H1 (cell line): ENCODE results near the gene ESR1. TPM values are rescaled to one million over a fixed set of nuclear protein-coding genes. Genes with fewer than 3 reads are reported as not detected.

Experiments used
- CTCF ChIA-PET: fragments of 300-600 bp; sonication (Branson Sonifier 250); formaldehyde crosslinking; loops from one replicate; lab custom pipeline; 2021; ENCODE audit not compliant: partially characterized antibody; lab: Charles Lee
- POLR2A ChIA-PET: fragments of 300-600 bp; sonication (Branson Sonifier 250); formaldehyde crosslinking; loops from one replicate; lab custom pipeline; 2021; ENCODE audit warnings: inconsistent platforms; ENCODE audit not compliant: partially characterized antibody; lab: Charles Lee
- DNase-seq, 2 experiments: peaks; one replicate each; pipeline versions ENCODE4 v3.0.0 to v3.0.0-alpha.2; 2010 to 2022; ENCODE audit warnings: low spot score in 2 of 2, low read depth in 1 of 2, mixed read lengths in 1 of 2
- FAIRE-seq: peaks from 2 replicates; lab custom pipeline; 2011; peaks lifted over from hg19 to GRCh38; lab: Jason Lieb, UNC
- H2AFZ ChIP-seq: 2 replicates; pipeline ENCODE4 v1.8.1; 2012; ENCODE audit warnings: low read length, inconsistent platforms
- H2AK5ac ChIP-seq: 2 replicates; pipeline ENCODE4 v1.6.1; 2013; ENCODE audit warnings: low read depth, low read length
- H2BK120ac ChIP-seq: replicated peaks from 2 replicates; pipeline ENCODE3; 2013; ENCODE audit warnings: low read depth, low read length, inconsistent platforms
- H2BK12ac ChIP-seq: 2 replicates; pipeline ENCODE4 v1.6.1; 2013; ENCODE audit warnings: low read depth, low read length
- H2BK15ac ChIP-seq: 2 replicates; pipeline ENCODE4 v1.6.1; 2013; ENCODE audit warnings: low read length
- H2BK20ac ChIP-seq: 2 replicates; pipeline ENCODE4 v1.6.1; 2013; ENCODE audit warnings: low read length
- H2BK5ac ChIP-seq: 2 replicates; pipeline ENCODE4 v1.6.1; 2013; ENCODE audit warnings: low read depth, low read length
- H3K14ac ChIP-seq: 2 replicates; pipeline ENCODE4 v1.6.1; 2013; ENCODE audit warnings: inconsistent platforms; ENCODE audit not compliant: insufficient read length
- H3K18ac ChIP-seq: 2 replicates; pipeline ENCODE4 v1.6.1; 2013; ENCODE audit warnings: low read length; ENCODE audit errors: extremely low read depth
- H3K23ac ChIP-seq: 2 replicates; pipeline ENCODE4 v1.6.1; 2013; ENCODE audit warnings: inconsistent platforms; ENCODE audit not compliant: insufficient read length
- H3K23me2 ChIP-seq: 2 replicates; pipeline ENCODE4 v1.6.1; 2013; ENCODE audit warnings: low read depth, low read length
- H3K27ac ChIP-seq: 2 replicates; pipeline ENCODE4 v1.6.1; 2011; ENCODE audit warnings: low read depth, low read length, inconsistent platforms
- H3K27me3 ChIP-seq, 4 experiments: replicated peaks in 1 of 4; 1 replicate in 1 of 4; 2 replicates in 3 of 4; pipeline versions ENCODE4 v1.6.1 to v1.8.1; 2011 to 2013; ENCODE audit warnings: low read length in 3 of 4, mild to moderate bottlenecking in 3 of 4, inconsistent platforms in 2 of 4, mixed read lengths in 2 of 4, moderate library complexity in 1 of 4; ENCODE audit not compliant: control insufficient read depth in 3 of 4, insufficient read depth in 3 of 4; ENCODE audit errors: extremely low read depth in 1 of 4
- H3K36me3 ChIP-seq, 4 experiments: 2 replicates each; pipeline versions ENCODE4 v1.6.1 to v1.8.1; 2011 to 2013; ENCODE audit warnings: mild to moderate bottlenecking in 4 of 4, low read length in 3 of 4, moderate library complexity in 2 of 4, control low read depth in 1 of 4, inconsistent platforms in 1 of 4; ENCODE audit not compliant: insufficient read depth in 4 of 4, control insufficient read depth in 2 of 4
- H3K4ac ChIP-seq: replicated peaks from 2 replicates; pipeline ENCODE3; 2013; ENCODE audit warnings: low read length, low read depth, mixed read lengths, inconsistent platforms; ENCODE audit not compliant: insufficient read length
- H3K4me1 ChIP-seq, 4 experiments: replicated peaks in 1 of 4; 1 replicate in 1 of 4; 2 replicates in 3 of 4; pipeline versions ENCODE4 v1.6.1 to v1.8.1; 2011 to 2013; ENCODE audit warnings: low read length in 3 of 4, inconsistent platforms in 2 of 4, mixed read lengths in 1 of 4; ENCODE audit not compliant: insufficient read depth in 4 of 4, control insufficient read depth in 3 of 4
- H3K4me2 ChIP-seq, 2 experiments: 2 replicates each; pipeline versions ENCODE4 v1.6.1 to v1.8.1; 2011 to 2013; ENCODE audit warnings: low read depth in 2 of 2, low read length in 2 of 2, control low read depth in 1 of 2, inconsistent platforms in 1 of 2, mild to moderate bottlenecking in 1 of 2; ENCODE audit not compliant: insufficient read depth in 1 of 2
- H3K4me3 ChIP-seq, 4 experiments: fragments of 200-600, 300-600 bp in 1 of 4; sonication (generic), shearing (Covaris generic), sonication (Bioruptor Twin) in 1 of 4; 2 replicates each; pipeline versions ENCODE4 v1.5.1 to v1.8.1; 2011 to 2016; ENCODE audit warnings: low read length in 4 of 4, low read depth in 3 of 4, control low read depth in 2 of 4, inconsistent platforms in 2 of 4, mild to moderate bottlenecking in 2 of 4, mixed read lengths in 1 of 4, moderate library complexity in 1 of 4; ENCODE audit not compliant: insufficient read depth in 2 of 4; ENCODE audit errors: extremely low read depth in 1 of 4
- H3K56ac ChIP-seq: replicated peaks from 2 replicates; pipeline ENCODE3; 2013; ENCODE audit warnings: low read depth, mild to moderate bottlenecking, mixed read lengths, low read length, inconsistent platforms; ENCODE audit not compliant: insufficient read length
- H3K79me1 ChIP-seq: 2 replicates; pipeline ENCODE4 v1.6.1; 2013; ENCODE audit warnings: low read depth, low read length, control low read depth
- H3K79me2 ChIP-seq, 2 experiments: 2 replicates each; pipeline versions ENCODE4 v1.6.1 to v1.8.1; 2012 to 2013; ENCODE audit warnings: low read length in 2 of 2, mild to moderate bottlenecking in 2 of 2, inconsistent platforms in 1 of 2; ENCODE audit not compliant: insufficient read depth in 2 of 2, control insufficient read depth in 1 of 2
- H3K9ac ChIP-seq, 4 experiments: replicated peaks in 1 of 4; 1 replicate in 1 of 4; 2 replicates in 3 of 4; pipeline versions ENCODE4 v1.6.1 to v1.8.1; 2011 to 2013; ENCODE audit warnings: low read depth in 3 of 4, low read length in 3 of 4, control low read depth in 2 of 4, mild to moderate bottlenecking in 2 of 4, moderate library complexity in 2 of 4, inconsistent platforms in 1 of 4; ENCODE audit errors: extremely low read depth in 1 of 4
- H3K9me3 ChIP-seq, 2 experiments: 2 replicates each; pipeline versions ENCODE4 v1.6.1 to v1.8.1; 2012 to 2013; ENCODE audit warnings: mild to moderate bottlenecking in 2 of 2, moderate library complexity in 2 of 2, control low read depth in 1 of 2, inconsistent platforms in 1 of 2, low read depth in 1 of 2, low read length in 1 of 2, mixed read lengths in 1 of 2; ENCODE audit not compliant: insufficient read depth in 2 of 2
- H4K20me1 ChIP-seq, 2 experiments: replicated peaks in 1 of 2; 2 replicates each; pipeline versions ENCODE3 to v1.8.1; 2011 to 2013; ENCODE audit warnings: inconsistent platforms in 2 of 2, low read length in 2 of 2, mild to moderate bottlenecking in 1 of 2; ENCODE audit not compliant: insufficient read depth in 2 of 2, control insufficient read depth in 1 of 2
- H4K5ac ChIP-seq: 2 replicates; pipeline ENCODE4 v1.6.1; 2013; ENCODE audit warnings: low read length, low read depth, mixed read lengths, inconsistent platforms; ENCODE audit not compliant: insufficient read length
- H4K8ac ChIP-seq: 2 replicates; pipeline ENCODE4 v1.8.0; 2013; ENCODE audit warnings: mild to moderate bottlenecking, moderate library complexity, low read length, inconsistent platforms; ENCODE audit not compliant: insufficient read depth; ENCODE audit errors: extremely low read depth
- H4K91ac ChIP-seq: replicated peaks from 2 replicates; pipeline ENCODE3; 2013; ENCODE audit warnings: low read length, mixed read lengths, inconsistent platforms; ENCODE audit not compliant: insufficient read length
- NANOG ChIP-seq: IDR thresholded peaks from 2 replicates; pipeline ENCODE4 v1.6.1; 2011; ENCODE audit warnings: low read length, low read depth, mild to moderate bottlenecking, inconsistent platforms; ENCODE audit not compliant: insufficient read depth, poor library complexity, severe bottlenecking
- POLR2A ChIP-seq, 2 experiments: IDR thresholded peaks; 1 replicate in 1 of 2; 2 replicates in 1 of 2; pipeline ENCODE4 v1.6.1; 2011; ENCODE audit warnings: low read depth in 2 of 2, low read length in 2 of 2, mild to moderate bottlenecking in 2 of 2; ENCODE audit errors: control extremely low read depth in 1 of 2
- WGBS, 2 experiments: shearing (Covaris generic) in 1 of 2; methylation state at CpG; one replicate each; pipeline versions ENCODE4 v1.1.6 to v1.1.7; 2013 to 2015; ENCODE audit warnings: low lambda C conversion rate in 2 of 2, mixed read lengths in 2 of 2, inconsistent platforms in 1 of 2, low coverage in 1 of 2, missing lambda C conversion rate in 1 of 2; ENCODE audit not compliant: insufficient replicate concordance in 2 of 2, insufficient coverage in 1 of 2, insufficient read length in 1 of 2; ENCODE audit errors: extremely low coverage in 1 of 2, missing lambda C conversion rate in 1 of 2; 5-methylcytosine and 5-hydroxymethylcytosine counted together
- polyA plus RNA-seq, 7 experiments: library from polyadenylated mRNA; depleted of rRNA in 3 of 7; stranded (reverse) in 5 of 7; unstranded in 2 of 7; fragments of >200 nt in 5 of 7; fragments of 200-250 nt in 2 of 7; gene quantifications; 1 replicate in 5 of 7; 2 replicates in 1 of 7; 4 replicates in 1 of 7; pipeline versions ENCODE4 v1.2.1 to v1.2.3, GENCODE V29; 2011 to 2013; ENCODE audit warnings: missing spikeins in 2 of 7, mixed read lengths in 2 of 7
- total RNA-seq: library from RNA; stranded (reverse); fragmentation: NEBNext Ultra II Directional; extraction: Animal tissue kit (Norgen Biotek cat#: 25700); gene quantifications from 2 replicates; pipeline ENCODE4 v1.2.1, GENCODE V29; 2021

ESR1 gene
- total and polyA plus RNA-seq, 2 of the 8 experiments (the other 6 are each of a cell fraction or from before 2014, with no cell fraction given): 0.03 to 0.17 TPM

DNA sequence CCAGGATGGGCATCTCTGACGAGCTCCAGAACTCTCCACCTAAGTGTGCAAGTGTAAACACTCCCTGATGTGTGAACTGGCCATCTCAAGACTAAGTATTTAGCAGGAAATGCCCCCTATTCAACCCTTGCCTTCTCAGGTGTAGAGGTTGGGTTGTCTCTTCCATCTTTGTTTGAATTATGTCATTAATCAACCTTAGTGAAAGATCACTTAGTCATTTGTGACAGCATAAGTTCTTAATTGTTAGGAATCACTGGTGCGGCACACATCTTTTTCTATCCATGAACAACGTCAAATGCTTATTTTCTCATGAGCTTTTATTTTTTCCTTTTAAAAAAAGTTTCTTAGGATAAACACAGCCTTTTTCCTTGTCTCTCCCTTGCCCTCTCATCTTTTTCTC is 151.6 kb downstream of the ESR1 start:
- H2AK5ac ChIP-seq: no peak overlapping the region
- H3K4me1 ChIP-seq: no peaks in the 10 kb centered on the region
- H3K27me3 ChIP-seq: no peaks in the 10 kb centered on the region
- H2BK15ac ChIP-seq: no peak overlapping the region
- ChIA-PET POLR2A (no interaction called here), CTCF (interaction anchor here (0.6 kb wide), 1 partner anchor 15 kb away, joined by 3 read pairs; no protein-coding TSS in a partner anchor)
- H3K14ac ChIP-seq: no peak overlapping the region
- no peak overlapping the region for H4K91ac ChIP-seq
- H2BK20ac ChIP-seq: no peak overlapping the region
- H2BK120ac ChIP-seq: no peak overlapping the region
- H3K4me2 ChIP-seq: no peak overlapping the region
- 98% methylated on average over 3 of the region's 3 CpGs; no CpG with 5 or more reads in 1 of the 2 experiments for WGBS, 2 experiments
- no peak overlapping the region for H3K18ac ChIP-seq
- no peak overlapping the region for H3K27ac ChIP-seq
- H4K5ac ChIP-seq: no peak overlapping the region
- H3K23me2 ChIP-seq: peaks cover 4% of the 10 kb centered on the region; the same call in 1 of the 2 replicates
- H3K36me3 ChIP-seq: no peaks in the 10 kb centered on the region
- H3K9ac ChIP-seq: no peak overlapping the region
- H2AFZ ChIP-seq: no peak overlapping the region
- no peak overlapping the region for H3K23ac ChIP-seq
- no peak overlapping the region for H2BK12ac ChIP-seq
- no peak for DNase-seq
- H3K56ac ChIP-seq: no peak overlapping the region
- no peaks in the 10 kb centered on the region for H3K79me1 ChIP-seq
- no peaks in the 10 kb centered on the region for H3K79me2 ChIP-seq
- no peaks in the 10 kb centered on the region for H4K20me1 ChIP-seq
- H2BK5ac ChIP-seq: no peak overlapping the region
- no peak overlapping the region for H3K4me3 ChIP-seq
- TF ChIP-seq NANOG (no peak), POLR2A (IDR thresholded peaks at IDR 0.05; ENCODE audit: control extremely low read depth in 1 of 2, low read depth in 2 of 2, low read length in 2 of 2) (no peak)
- TF ChIP-seq, all 59 proteins: peak for 0
- H3K4ac ChIP-seq: no peak overlapping the region
- FAIRE-seq: no peak
- no peak overlapping the region for H4K8ac ChIP-seq
- H3K9me3 ChIP-seq: no peaks in the 10 kb centered on the region
